ENCODE data around the gene DLST.

Gene DLST

DNA sequence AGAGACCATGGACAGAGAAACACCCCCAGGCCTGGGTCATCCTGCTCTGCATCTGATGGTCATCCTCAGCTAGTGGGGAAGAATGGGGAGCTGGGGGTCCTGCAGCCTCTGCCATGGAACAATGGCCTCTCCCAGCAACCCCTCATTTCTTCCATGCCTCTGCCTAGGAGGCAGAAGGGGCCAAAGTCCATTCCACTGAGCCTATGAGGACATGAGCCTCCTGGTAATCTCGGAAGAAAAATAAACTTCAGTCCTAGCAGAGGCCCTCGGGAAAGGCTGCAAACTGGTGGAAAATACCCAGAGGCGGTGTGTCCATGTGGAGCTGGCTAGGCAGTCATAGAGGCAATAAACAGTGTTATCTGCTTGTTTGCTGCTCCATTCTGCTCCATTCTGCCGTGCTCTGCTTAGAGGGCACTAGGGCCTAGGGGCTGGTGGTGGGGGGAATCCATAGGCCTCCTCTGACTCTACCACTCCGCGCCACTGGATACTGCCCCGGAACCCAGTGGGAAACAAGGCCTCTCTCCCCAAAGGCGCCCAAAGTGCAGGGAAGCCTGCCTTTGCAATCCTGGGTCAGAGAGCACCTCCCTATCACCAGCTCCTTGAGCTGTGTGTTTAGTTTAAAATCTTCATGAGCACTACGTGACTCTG, 69.2 kb downstream of the DLST start:
- in situ Hi-C loops (cut with HindIII; ENCODE audit: low sequenced_read_pairs) = no loop called here

DNA sequence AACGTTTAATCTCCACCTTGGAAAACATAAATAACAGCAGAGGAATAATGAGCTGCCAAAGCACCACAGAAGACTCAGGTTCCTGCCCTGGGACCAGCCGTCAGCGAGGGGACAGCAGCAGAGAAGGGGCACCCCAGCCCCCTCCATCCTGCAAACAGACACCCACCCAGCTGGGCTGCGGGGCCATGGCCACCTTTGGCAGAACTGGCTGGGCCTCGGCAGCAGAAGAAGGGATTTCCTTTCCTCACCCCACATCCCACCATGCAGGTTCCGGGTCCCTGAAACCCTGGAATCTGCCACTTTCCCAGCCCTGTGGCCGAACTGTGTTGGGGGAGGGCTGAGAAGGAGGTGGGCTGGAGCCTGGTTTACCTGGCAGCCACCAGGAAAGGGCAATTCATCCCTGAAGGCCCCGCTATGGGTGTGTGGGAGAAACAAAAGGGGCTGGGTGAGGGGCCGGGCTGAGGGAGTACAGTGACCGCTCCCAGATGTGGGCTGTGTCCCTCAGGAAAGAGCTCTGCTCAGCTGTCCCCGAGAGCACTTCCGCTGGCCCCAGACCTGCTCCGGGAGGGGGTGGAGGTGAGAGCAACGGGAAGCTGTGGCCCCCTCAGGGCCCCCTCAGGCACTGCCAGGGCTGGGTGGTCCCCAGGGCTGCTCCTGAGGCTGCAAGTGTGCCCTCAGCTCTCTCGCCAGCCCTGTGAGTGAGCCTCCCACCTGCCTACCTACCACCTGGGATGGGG, 69.9 kb downstream of the DLST start:
- in situ Hi-C loops (cut with HindIII; ENCODE audit: low sequenced_read_pairs) = no loop called here

DNA sequence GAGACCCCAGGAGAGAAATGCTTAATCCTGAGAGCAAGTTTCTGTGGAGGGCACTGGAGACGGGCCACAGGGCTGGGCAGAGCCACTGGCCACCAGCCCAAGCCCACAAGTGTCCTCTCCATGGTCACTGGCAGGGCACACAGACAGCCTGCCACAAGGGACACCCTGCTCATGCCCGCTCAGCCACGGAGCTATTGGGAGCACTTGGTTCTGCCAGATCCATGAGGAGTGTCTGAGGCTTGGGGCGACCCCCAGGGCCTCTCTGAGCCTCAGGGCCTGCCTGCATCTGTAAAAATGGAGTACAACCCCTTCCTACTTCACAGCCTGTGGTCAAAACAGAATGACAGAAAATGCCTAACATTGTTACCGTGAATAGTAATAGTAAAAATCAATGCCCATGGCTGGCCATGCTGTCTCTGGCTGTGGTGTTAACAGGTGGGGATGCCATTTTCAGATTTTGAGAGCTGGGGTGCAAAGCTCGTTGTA, 70.5 kb downstream of the DLST start:
- in situ Hi-C loops (cut with HindIII; ENCODE audit: low sequenced_read_pairs) = no loop called here

DNA sequence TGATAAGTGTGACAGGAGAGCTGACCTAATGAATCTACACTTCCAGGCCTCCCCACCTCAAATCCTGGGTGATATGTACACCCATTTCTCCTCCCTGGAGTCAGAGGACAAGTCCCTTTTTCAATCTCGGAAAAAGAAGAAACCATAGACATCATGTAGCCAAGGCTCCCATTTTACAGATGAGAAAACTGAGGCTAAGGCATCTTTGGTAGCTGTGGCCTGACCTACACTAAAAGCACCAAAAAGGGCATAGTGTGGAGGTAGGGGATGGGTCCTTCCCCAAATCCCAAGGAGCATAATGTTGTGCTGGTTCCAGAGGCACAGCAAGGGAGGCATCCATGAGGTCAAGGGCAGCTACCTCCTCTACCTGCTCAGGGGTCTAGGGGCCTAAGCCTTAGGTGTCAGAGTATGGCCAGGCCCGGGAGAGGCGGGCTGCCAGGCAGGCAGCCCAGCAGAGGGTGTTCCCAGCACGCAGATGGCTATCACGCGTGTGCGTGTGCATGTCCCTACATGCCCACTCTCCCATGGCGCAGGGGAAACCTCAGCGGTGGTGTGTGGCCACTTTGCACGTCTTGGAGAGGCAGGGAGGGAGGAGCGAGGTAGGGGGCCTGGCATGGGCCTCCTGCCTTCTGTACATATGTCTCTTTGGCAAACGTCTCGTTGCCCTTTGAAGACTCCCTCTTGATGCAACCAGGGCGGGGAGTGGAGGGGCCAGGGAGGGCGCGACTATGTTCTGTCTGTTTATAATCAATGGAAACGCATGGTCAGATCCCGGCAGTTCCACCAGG, 71.2 kb downstream of the DLST start:
- in situ Hi-C loops (cut with HindIII; ENCODE audit: low sequenced_read_pairs) = no loop called here
